ENCODE data around the gene ATP1B3.

DNA sequence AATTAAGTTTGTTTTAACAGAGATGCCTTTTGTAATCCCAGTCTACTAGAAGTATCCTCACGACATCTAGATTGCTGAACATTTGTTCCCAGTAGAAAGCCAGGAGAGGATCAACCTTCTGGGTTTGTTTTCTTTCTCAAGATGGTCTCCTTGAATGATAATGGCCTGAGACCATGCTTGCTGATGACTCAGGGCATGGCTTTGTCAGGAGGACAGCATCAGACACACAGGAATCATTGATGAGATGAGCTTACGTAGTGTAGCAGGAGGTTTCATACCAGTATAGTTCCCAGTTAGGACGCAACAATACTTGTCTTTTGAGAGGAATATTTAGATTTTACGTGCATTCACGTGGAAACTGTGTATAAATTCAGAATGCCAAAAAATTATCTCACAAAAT lies 38.6 kb downstream of the ATP1B3 start:
- TF ChIP-seq, protein P1, sequence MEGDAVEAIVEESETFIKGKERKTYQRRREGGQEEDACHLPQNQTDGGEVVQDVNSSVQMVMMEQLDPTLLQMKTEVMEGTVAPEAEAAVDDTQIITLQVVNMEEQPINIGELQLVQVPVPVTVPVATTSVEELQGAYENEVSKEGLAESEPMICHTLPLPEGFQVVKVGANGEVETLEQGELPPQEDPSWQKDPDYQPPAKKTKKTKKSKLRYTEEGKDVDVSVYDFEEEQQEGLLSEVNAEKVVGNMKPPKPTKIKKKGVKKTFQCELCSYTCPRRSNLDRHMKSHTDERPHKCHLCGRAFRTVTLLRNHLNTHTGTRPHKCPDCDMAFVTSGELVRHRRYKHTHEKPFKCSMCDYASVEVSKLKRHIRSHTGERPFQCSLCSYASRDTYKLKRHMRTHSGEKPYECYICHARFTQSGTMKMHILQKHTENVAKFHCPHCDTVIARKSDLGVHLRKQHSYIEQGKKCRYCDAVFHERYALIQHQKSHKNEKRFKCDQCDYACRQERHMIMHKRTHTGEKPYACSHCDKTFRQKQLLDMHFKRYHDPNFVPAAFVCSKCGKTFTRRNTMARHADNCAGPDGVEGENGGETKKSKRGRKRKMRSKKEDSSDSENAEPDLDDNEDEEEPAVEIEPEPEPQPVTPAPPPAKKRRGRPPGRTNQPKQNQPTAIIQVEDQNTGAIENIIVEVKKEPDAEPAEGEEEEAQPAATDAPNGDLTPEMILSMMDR (IDR thresholded peaks at IDR 0.05; ENCODE audit: low read depth, low read length, missing input control) = no peak
- no peak for TF ChIP-seq YY1 (IDR thresholded peaks at IDR 0.05)
- TF ChIP-seq, protein P2, sequence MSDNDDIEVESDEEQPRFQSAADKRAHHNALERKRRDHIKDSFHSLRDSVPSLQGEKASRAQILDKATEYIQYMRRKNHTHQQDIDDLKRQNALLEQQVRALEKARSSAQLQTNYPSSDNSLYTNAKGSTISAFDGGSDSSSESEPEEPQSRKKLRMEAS (IDR thresholded peaks at IDR 0.05) = no peak
- TF ChIP-seq, protein P3, sequence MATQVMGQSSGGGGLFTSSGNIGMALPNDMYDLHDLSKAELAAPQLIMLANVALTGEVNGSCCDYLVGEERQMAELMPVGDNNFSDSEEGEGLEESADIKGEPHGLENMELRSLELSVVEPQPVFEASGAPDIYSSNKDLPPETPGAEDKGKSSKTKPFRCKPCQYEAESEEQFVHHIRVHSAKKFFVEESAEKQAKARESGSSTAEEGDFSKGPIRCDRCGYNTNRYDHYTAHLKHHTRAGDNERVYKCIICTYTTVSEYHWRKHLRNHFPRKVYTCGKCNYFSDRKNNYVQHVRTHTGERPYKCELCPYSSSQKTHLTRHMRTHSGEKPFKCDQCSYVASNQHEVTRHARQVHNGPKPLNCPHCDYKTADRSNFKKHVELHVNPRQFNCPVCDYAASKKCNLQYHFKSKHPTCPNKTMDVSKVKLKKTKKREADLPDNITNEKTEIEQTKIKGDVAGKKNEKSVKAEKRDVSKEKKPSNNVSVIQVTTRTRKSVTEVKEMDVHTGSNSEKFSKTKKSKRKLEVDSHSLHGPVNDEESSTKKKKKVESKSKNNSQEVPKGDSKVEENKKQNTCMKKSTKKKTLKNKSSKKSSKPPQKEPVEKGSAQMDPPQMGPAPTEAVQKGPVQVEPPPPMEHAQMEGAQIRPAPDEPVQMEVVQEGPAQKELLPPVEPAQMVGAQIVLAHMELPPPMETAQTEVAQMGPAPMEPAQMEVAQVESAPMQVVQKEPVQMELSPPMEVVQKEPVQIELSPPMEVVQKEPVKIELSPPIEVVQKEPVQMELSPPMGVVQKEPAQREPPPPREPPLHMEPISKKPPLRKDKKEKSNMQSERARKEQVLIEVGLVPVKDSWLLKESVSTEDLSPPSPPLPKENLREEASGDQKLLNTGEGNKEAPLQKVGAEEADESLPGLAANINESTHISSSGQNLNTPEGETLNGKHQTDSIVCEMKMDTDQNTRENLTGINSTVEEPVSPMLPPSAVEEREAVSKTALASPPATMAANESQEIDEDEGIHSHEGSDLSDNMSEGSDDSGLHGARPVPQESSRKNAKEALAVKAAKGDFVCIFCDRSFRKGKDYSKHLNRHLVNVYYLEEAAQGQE (IDR thresholded peaks at IDR 0.05) = no peak
- no peak for TF ChIP-seq HNF4G (IDR thresholded peaks at IDR 0.05)
- TF ChIP-seq, protein P4, sequence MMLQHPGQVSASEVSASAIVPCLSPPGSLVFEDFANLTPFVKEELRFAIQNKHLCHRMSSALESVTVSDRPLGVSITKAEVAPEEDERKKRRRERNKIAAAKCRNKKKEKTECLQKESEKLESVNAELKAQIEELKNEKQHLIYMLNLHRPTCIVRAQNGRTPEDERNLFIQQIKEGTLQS (IDR thresholded peaks at IDR 0.05) = no peak
- TF ChIP-seq JUND (IDR thresholded peaks at IDR 0.05) = no peak
- TF ChIP-seq FOXA1 (IDR thresholded peaks at IDR 0.05) = no peak
- no peak for TF ChIP-seq RXRA (IDR thresholded peaks at IDR 0.05)
- TF ChIP-seq EGR1 (IDR thresholded peaks at IDR 0.05; ENCODE audit: low read depth in 2 of 2) = no peak
- no peak for TF ChIP-seq RAD21 (IDR thresholded peaks at IDR 0.05)

Measured in liver (tissue), 3 donors.